GM18951 (cell line): ENCODE measurements around the gene NUDT16L1.
"Not testable (repeated sequence)": the region's sequence is repeated elsewhere in the genome, so short reads cannot be mapped to it uniquely, and the experiment has no call there.

Experiments
- POLR2A ChIP-seq: IDR thresholded peaks from 4 replicates; pipeline ENCODE4 v1.6.1; 2011; ENCODE audit warnings: mild to moderate bottlenecking; ENCODE audit not compliant: insufficient read length, insufficient read depth; ENCODE audit errors: extremely low read depth
- in situ Hi-C: fragments of 300-500 bp; cut with MboI; formaldehyde crosslinking; loops from one replicate; pipeline ENCODE4 v1.12.0; 2022; ENCODE audit warnings: low sequenced_read_pairs, mixed read lengths, inconsistent platforms; ENCODE audit not compliant: unreplicated experiment

NUDT16L1 gene

DNA sequence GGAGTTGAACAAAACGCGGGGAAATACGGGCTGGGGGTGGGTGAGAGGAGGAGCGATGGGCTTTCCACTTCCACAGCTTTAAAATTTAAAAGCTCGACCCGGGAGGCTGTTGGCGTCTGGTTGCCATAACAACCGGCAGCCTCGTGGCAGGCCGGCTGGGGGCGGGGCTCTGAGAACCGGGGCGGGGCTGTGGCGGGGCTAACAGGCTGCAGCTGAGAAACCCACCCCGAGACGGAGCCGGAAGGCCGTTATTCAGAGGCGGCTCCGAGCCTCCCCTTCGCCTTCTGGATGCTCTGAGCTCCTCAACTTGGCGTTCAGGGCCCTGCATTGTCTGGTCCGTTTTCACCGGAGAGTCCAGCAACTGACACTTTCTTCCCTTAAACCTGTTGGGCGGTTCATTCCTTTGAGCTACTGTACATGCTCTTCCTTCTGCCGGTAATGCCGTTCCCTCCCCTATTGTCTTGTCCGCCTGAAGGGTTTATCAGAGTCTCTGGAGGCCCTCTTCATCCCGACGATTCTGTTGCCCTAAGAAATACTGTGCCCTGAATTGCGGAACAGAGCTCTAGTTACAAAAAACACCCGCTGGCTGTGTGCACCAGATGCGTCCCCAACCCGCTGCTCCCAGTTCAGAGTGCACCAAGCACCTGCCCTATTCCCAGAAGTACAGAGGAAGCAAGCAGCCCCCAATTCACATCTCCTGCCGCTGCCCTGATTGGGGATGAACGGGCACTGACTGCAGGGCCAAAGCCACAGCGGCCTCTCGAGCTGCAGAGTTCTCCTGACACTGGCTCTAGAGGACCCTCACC is 41.6 kb downstream of the NUDT16L1 start:
- TF ChIP-seq POLR2A = peak; percentile 76
- in situ Hi-C loops = no loop called here

DNA sequence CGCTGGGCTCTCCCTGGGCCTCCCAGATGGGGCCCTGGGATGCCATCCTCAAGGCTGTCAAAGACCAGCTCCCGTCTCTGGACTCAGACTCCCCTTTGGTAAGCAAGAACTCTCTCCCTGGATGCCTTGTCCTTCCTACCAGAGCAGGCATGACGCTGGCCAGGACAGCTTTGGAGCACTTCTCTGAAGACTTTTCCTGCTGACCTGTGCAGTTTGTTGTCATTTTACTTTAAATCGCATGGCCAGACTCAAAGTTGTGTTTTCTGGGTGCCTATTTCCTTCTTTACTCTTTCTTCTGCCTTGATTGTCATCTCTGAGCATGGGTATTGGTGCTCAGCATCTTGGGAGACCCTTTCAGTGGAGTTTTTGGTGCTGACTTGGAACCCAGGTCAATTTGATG is 43.2 kb downstream of the NUDT16L1 start:
- in situ Hi-C loops = no loop called here
- no peak for TF ChIP-seq POLR2A

DNA sequence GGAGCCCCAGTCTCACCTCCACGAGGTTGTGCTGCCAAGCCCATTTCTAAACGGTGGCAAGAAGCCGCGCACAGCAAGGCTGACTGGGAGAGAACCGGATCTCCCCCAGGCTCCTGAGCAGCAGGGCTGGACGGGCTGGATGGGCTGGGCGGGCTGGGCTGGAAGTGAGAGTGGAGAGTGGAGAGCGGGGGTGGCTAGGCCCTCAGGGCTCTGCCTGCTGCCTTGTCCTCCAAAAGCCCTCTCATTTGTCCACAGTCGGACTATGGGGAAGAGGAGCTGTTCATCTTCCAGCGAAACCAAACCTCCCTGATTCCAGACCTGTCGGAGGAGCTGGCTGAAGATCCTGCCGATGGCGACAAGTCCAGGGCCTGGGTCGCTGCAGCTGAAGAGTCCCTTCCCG is 44.2 kb downstream of the NUDT16L1 start:
- TF ChIP-seq POLR2A = no peak
- in situ Hi-C loops = no loop called here

DNA sequence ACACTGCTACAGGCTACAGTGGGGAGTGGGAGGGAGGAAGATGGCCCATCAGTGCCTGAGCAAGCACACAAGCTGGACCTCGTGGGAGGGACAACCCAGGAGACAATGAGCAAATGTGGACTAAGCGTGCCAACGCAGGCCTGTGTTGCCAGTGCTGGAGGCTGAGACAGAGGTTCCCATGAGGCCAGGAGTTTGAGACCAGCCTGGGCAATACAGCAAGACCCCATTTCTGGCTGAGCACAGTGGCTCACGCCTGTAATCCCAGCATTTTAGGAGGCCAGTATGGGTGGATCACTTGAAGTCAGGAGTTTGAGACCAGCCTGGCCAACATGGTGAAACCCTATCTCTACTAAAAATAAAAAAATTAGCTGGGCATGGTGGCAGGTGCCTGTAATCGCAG is 45.0 kb downstream of the NUDT16L1 start:
- in situ Hi-C loops = not testable (repeated sequence)

DNA sequence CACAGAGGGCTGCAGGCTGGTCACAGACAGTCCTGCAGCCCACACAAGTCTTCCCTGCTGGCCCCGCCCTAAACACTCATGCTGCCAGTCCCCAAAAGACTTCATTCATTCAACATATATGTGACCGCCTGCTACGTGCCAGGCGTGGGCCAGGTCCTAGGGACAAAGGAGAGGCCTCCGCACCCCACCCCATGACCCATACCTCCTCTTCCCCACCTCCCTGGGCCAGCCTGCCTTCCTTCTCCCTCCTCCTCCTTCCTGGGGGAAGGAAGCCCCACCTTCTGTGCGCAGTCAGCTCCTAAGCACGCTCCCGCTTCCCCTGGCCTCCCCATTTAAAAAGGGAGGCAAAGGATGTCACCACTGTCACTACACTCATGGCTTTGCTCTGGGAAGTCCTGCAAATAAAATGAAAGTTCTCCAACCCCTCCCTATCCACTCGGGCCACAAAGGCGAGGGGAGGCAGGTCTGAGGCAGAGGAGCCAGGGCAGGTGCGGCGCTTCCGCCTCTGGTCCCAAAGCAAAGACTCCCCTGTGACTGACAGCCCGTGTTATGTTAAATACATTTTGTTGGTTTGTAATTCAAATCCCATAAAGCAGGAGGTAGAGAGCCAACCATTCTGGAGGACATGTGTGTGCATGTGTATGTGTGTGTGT is 50.0 kb downstream of the NUDT16L1 start:
- no peak for TF ChIP-seq POLR2A
- in situ Hi-C loops = no loop called here

DNA sequence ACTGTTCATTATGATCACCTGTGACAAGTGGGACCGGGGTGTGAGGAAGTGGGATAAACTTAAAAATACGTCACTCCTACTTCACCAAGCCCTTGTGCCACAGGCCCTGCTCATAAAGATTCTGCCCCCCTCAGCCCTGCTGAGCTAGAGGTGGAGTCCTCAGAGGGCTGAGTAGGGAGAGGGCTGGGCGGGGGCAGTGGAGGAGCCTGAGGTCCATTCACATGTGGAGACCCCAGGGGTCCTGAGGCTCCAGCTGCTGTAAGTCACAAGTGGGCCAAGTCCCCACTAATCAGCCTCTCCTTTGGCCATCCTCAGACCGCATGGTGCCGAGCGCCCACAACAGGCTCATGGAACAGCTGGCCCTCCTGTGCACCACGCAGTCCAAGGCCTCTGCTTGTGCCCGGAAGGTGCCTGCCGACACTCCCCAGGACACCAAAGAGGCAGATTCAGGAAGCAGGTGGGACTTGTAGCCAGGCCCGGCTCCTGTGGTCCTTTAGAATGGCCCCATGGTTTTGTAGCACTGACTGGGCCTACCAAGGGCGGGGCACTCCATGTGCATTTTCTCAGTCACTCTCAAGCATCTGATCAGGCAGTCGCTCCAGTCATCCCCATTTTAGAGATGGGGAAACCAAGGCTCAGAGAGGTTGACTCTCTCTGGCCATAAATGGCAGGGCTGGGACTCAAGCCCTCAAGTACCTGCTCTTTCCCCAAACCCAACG is 51.4 kb downstream of the NUDT16L1 start:
- TF ChIP-seq POLR2A = no peak
- in situ Hi-C loops = no loop called here

DNA sequence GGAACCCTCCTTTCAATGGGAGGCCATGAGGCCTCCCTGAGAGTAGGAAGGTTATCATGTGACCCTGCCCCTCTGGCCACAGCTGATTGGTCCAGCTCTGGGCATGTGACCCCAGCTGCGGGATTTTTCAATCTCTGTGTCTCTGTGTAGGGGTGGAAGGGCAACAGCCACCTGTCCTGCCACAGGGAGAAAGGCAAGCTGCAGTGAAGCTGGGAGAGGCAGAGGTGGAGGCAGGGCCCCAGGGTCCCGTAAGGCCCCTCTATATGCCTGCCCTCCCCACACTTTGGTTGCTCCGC is 51.9 kb downstream of the NUDT16L1 start:
- TF ChIP-seq POLR2A = no peak
- in situ Hi-C loops = no loop called here
